ENCODE measurements around the gene NELFB. TPM values are rescaled to one million over a fixed set of nuclear protein-coding genes. Genes with fewer than 3 reads are reported as not detected.

Gene NELFB
- total and polyA plus RNA-seq, 9 of the 15 experiments (the other 6 are each of a cell fraction or from before 2014, with no cell fraction given): 0.24 to 84.0 (median 29.7) TPM

DNA sequence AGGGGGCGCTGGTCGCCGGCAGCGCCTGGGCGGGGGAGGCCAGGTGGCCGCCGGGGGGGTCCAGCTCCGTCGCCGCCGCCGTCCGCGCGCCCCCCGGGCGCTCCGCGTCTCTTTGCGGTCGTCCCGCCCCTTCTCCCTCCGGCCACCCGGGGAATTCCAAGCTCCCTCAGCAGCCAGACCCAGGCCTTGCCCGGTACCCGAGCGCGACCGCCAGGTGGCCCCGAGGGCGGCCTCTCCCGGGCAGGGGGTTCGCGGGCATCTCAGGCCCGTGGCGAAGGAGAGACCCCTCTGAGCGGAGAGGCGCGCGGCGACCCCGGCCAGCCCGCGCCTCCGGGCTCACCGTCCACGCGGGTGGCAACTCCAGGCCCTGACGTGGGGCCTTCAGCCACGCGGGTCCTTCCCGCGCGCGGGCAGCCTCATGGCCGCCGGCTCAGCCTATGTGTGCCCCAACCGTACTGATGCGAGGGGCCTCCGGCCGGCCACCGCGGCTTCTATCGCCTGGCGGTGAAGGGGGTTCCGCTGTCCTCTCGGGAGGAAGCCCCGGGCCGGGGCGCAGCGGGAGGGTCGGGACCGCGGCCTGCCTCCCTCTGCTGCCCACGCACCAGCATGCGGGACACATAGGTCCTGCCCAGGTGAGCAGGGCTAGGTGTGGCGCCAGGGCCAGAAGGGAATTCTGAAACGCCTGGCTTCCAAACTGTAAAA is 47.5 kb downstream of the NELFB start (continued):
- TF ChIP-seq, protein P1, sequence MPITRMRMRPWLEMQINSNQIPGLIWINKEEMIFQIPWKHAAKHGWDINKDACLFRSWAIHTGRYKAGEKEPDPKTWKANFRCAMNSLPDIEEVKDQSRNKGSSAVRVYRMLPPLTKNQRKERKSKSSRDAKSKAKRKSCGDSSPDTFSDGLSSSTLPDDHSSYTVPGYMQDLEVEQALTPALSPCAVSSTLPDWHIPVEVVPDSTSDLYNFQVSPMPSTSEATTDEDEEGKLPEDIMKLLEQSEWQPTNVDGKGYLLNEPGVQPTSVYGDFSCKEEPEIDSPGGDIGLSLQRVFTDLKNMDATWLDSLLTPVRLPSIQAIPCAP (CRISPR knock-in tag; IDR thresholded peaks at IDR 0.05; ENCODE audit: borderline replicate concordance): peak; percentile 85; the same call in 1 of the 2 replicates
- TF ChIP-seq PHB2 (IDR thresholded peaks at IDR 0.05; ENCODE audit: low read depth) (no peak), ETS2 (tag; IDR thresholded peaks at IDR 0.05; ENCODE audit: borderline replicate concordance, poor library complexity, severe bottlenecking) (no peak), PML (IDR thresholded peaks at IDR 0.05; ENCODE audit: low read length) (no peak), POLR2AphosphoS2 (IDR thresholded peaks at IDR 0.05; ENCODE audit: low read length) (no peak), TAF1 (IDR thresholded peaks at IDR 0.05; ENCODE audit: control insufficient read depth, extremely low read depth, insufficient read depth, low read length, severe bottlenecking) (no peak), TRIM24 (IDR thresholded peaks at IDR 0.05) (no peak), HLTF (IDR thresholded peaks at IDR 0.05) (no peak), ZNF764 (CRISPR knock-in tag; IDR thresholded peaks at IDR 0.05; ENCODE audit: low read depth) (no peak), TAF7 (tag; IDR thresholded peaks at IDR 0.05) (no peak), PRMT5 (CRISPR knock-in tag; IDR thresholded peaks at IDR 0.05) (0 out of 2 replicates have a peak, but pooled peaks have one; percentile 19), ZNF780A (CRISPR knock-in tag; IDR thresholded peaks at IDR 0.05) (no peak), TGIF2 (CRISPR knock-in tag; IDR thresholded peaks at IDR 0.05) (no peak)
- TF ChIP-seq, protein P2, sequence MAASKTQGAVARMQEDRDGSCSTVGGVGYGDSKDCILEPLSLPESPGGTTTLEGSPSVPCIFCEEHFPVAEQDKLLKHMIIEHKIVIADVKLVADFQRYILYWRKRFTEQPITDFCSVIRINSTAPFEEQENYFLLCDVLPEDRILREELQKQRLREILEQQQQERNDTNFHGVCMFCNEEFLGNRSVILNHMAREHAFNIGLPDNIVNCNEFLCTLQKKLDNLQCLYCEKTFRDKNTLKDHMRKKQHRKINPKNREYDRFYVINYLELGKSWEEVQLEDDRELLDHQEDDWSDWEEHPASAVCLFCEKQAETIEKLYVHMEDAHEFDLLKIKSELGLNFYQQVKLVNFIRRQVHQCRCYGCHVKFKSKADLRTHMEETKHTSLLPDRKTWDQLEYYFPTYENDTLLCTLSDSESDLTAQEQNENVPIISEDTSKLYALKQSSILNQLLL (CRISPR knock-in tag; IDR thresholded peaks at IDR 0.05; ENCODE audit: borderline replicate concordance): no peak
- TF ChIP-seq, protein P3, sequence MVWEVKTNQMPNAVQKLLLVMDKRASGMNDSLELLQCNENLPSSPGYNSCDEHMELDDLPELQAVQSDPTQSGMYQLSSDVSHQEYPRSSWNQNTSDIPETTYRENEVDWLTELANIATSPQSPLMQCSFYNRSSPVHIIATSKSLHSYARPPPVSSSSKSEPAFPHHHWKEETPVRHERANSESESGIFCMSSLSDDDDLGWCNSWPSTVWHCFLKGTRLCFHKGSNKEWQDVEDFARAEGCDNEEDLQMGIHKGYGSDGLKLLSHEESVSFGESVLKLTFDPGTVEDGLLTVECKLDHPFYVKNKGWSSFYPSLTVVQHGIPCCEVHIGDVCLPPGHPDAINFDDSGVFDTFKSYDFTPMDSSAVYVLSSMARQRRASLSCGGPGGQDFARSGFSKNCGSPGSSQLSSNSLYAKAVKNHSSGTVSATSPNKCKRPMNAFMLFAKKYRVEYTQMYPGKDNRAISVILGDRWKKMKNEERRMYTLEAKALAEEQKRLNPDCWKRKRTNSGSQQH (CRISPR knock-in tag; IDR thresholded peaks at IDR 0.05): no peak
- TF ChIP-seq, protein P4, sequence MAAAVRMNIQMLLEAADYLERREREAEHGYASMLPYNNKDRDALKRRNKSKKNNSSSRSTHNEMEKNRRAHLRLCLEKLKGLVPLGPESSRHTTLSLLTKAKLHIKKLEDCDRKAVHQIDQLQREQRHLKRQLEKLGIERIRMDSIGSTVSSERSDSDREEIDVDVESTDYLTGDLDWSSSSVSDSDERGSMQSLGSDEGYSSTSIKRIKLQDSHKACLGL (CRISPR knock-in tag; IDR thresholded peaks at IDR 0.05; ENCODE audit: borderline replicate concordance, poor library complexity, severe bottlenecking): no peak
- TF ChIP-seq, protein P5, sequence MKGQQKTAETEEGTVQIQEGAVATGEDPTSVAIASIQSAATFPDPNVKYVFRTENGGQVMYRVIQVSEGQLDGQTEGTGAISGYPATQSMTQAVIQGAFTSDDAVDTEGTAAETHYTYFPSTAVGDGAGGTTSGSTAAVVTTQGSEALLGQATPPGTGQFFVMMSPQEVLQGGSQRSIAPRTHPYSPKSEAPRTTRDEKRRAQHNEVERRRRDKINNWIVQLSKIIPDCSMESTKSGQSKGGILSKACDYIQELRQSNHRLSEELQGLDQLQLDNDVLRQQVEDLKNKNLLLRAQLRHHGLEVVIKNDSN (CRISPR knock-in tag; IDR thresholded peaks at IDR 0.05): no peak; the same call in 1 of the 2 replicates
- TF ChIP-seq, protein P6, sequence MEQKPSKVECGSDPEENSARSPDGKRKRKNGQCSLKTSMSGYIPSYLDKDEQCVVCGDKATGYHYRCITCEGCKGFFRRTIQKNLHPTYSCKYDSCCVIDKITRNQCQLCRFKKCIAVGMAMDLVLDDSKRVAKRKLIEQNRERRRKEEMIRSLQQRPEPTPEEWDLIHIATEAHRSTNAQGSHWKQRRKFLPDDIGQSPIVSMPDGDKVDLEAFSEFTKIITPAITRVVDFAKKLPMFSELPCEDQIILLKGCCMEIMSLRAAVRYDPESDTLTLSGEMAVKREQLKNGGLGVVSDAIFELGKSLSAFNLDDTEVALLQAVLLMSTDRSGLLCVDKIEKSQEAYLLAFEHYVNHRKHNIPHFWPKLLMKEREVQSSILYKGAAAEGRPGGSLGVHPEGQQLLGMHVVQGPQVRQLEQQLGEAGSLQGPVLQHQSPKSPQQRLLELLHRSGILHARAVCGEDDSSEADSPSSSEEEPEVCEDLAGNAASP (IDR thresholded peaks at IDR 0.05): no peak
- TF ChIP-seq, protein P7, sequence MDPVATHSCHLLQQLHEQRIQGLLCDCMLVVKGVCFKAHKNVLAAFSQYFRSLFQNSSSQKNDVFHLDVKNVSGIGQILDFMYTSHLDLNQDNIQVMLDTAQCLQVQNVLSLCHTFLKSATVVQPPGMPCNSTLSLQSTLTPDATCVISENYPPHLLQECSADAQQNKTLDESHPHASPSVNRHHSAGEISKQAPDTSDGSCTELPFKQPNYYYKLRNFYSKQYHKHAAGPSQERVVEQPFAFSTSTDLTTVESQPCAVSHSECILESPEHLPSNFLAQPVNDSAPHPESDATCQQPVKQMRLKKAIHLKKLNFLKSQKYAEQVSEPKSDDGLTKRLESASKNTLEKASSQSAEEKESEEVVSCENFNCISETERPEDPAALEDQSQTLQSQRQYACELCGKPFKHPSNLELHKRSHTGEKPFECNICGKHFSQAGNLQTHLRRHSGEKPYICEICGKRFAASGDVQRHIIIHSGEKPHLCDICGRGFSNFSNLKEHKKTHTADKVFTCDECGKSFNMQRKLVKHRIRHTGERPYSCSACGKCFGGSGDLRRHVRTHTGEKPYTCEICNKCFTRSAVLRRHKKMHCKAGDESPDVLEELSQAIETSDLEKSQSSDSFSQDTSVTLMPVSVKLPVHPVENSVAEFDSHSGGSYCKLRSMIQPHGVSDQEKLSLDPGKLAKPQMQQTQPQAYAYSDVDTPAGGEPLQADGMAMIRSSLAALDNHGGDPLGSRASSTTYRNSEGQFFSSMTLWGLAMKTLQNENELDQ (CRISPR knock-in tag; IDR thresholded peaks at IDR 0.05; ENCODE audit: borderline replicate concordance): peak; percentile 95; the same call in 1 of the 2 replicates
